CD4-positive, alpha-beta T cell treated with Interleukin-21 for 1 hour (primary cell): ENCODE results near the gene MERTK.
"Not testable (repeated sequence)": the region's sequence is repeated elsewhere in the genome, so short reads cannot be mapped to it uniquely, and the experiment has no call there.

Source experiments
- DNase-seq: peaks from one replicate; pipeline ENCODE4 v3.0.0-alpha.2; 2020

Gene MERTK

GRCh38 chr2:111946294-111947114 is 48.1 kb downstream of the MERTK start:
- no peak for DNase-seq

GRCh38 chr2:111947219-111947618 is 48.8 kb downstream of the MERTK start:
- no peak for DNase-seq

GRCh38 chr2:111948832-111949231 is 50.4 kb downstream of the MERTK start:
- no peak for DNase-seq

- DNase-seq, result no peak
Measured at GRCh38 chr2:111950236-111950635, 51.8 kb downstream of the MERTK start.

- DNase-seq, result no peak
Measured at GRCh38 chr2:111951486-111951885, 53.1 kb downstream of the MERTK start.

- DNase-seq, result no peak
Measured at GRCh38 chr2:111952871-111953452, 54.6 kb downstream of the MERTK start.

- no peak for DNase-seq
Measured at GRCh38 chr2:111954602-111955332, 56.4 kb downstream of the MERTK start.

GRCh38 chr2:111957872-111958354 is 59.5 kb downstream of the MERTK start:
- DNase-seq, result no peak

GRCh38 chr2:111958901-111959300 is 60.5 kb downstream of the MERTK start:
- no peak for DNase-seq

GRCh38 chr2:111961663-111962062 is 63.3 kb downstream of the MERTK start:
- DNase-seq, result no peak

GRCh38 chr2:111963086-111963485 is 64.7 kb downstream of the MERTK start:
- DNase-seq, result not testable (repeated sequence)

- not testable (repeated sequence) for DNase-seq
Measured at GRCh38 chr2:111963508-111963907, 65.1 kb downstream of the MERTK start.

GRCh38 chr2:111965062-111965461 is 66.7 kb downstream of the MERTK start:
- no peak for DNase-seq

- DNase-seq, result no peak
Measured at GRCh38 chr2:111966241-111966640, 67.8 kb downstream of the MERTK start.

- no peak for DNase-seq
Measured at GRCh38 chr2:111967018-111967417, 68.6 kb downstream of the MERTK start.

GRCh38 chr2:111970453-111970852 is 72.0 kb downstream of the MERTK start:
- DNase-seq, result no peak

- no peak for DNase-seq
Measured at GRCh38 chr2:111972955-111973565, 74.7 kb downstream of the MERTK start.

GRCh38 chr2:111973701-111974100 is 75.3 kb downstream of the MERTK start:
- DNase-seq, result no peak

GRCh38 chr2:111975053-111975552 is 76.7 kb downstream of the MERTK start:
- DNase-seq, result no peak

- no peak for DNase-seq
Measured at GRCh38 chr2:111975819-111976218, 77.4 kb downstream of the MERTK start.

- DNase-seq, result no peak
Measured at GRCh38 chr2:111977240-111977639, 78.8 kb downstream of the MERTK start.

- DNase-seq, result no peak
Measured at GRCh38 chr2:111978452-111979170, 80.2 kb downstream of the MERTK start.
